ENCODE data around the gene TET2.

DNA sequence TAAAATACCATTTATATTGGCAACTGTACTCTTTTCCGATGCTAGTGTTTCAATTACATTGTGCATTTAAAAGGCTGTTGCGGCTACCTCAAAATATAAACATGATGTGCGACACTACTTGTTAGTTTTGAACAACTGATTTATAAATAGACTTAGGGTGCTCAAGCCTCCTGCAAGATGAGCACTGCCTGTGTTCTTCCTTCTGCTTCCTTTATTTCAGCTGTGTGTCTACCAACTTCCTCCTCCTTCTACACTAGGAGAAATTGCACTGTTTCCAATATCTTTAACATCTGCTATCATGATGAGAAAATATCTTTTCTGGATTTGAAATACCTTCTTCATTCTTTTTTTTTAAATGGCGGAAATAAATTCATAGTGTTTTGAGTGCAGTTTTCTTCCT lies 24.0 kb downstream of the TET2 start:
- TF ChIP-seq, protein P1, sequence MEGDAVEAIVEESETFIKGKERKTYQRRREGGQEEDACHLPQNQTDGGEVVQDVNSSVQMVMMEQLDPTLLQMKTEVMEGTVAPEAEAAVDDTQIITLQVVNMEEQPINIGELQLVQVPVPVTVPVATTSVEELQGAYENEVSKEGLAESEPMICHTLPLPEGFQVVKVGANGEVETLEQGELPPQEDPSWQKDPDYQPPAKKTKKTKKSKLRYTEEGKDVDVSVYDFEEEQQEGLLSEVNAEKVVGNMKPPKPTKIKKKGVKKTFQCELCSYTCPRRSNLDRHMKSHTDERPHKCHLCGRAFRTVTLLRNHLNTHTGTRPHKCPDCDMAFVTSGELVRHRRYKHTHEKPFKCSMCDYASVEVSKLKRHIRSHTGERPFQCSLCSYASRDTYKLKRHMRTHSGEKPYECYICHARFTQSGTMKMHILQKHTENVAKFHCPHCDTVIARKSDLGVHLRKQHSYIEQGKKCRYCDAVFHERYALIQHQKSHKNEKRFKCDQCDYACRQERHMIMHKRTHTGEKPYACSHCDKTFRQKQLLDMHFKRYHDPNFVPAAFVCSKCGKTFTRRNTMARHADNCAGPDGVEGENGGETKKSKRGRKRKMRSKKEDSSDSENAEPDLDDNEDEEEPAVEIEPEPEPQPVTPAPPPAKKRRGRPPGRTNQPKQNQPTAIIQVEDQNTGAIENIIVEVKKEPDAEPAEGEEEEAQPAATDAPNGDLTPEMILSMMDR (conservative IDR thresholded peaks at IDR 0.05), result no peak
- no peak for TF ChIP-seq ZFX (IDR thresholded peaks at IDR 0.05)

Measured in C4-2B (cell line).